Activated naive CD8-positive, alpha-beta T cell treated with anti-CD3 and anti-CD28 coated beads, Interleukin-2, amount 10 ng/mL, durations not matched to agents 7 days and 5 days (primary cell): ENCODE data around the gene PAFAH1B2. TPM values are rescaled to one million over a fixed set of nuclear protein-coding genes. Genes with fewer than 3 reads are reported as not detected.

Experiments
- ATAC-seq: fragments of 150-1000 bp; cut with Tn5 transposase; one replicate; pipeline ENCODE4 v1.10.0; 2021; ENCODE audit warnings: low read depth, moderate library complexity
- POLR2A ChIA-PET: fragments of 350-600 bp; sonication (Branson Sonifier 250); formaldehyde crosslinking; loops from one replicate; lab custom pipeline; 2021; ENCODE audit warnings: antibody characterized with exemption; lab: Charles Lee
- DNase-seq: peaks from one replicate; pipeline ENCODE4 v3.0.0; 2021
- H3K27ac Mint-ChIP-seq: one replicate; pipeline ENCODE4 v1.8.0; 2022; ENCODE audit warnings: mild to moderate bottlenecking, mixed read lengths
- H3K27me3 Mint-ChIP-seq: one replicate; pipeline ENCODE4 v1.8.0; 2022; ENCODE audit warnings: mild to moderate bottlenecking, moderate library complexity, mixed read lengths
- H3K36me3 Mint-ChIP-seq: one replicate; pipeline ENCODE4 v1.8.0; 2021; ENCODE audit warnings: mild to moderate bottlenecking, mixed read lengths
- H3K4me1 Mint-ChIP-seq: one replicate; pipeline ENCODE4 v1.8.0; 2021; ENCODE audit warnings: mixed read lengths
- H3K4me3 Mint-ChIP-seq: one replicate; pipeline ENCODE4 v1.8.0; 2022; ENCODE audit warnings: mild to moderate bottlenecking, moderate library complexity, mixed read lengths
- H3K9me3 Mint-ChIP-seq: one replicate; pipeline ENCODE4 v1.8.0; 2021; ENCODE audit warnings: mixed read lengths
- total RNA-seq, 2 experiments: library from RNA; stranded (reverse); gene quantifications; one replicate each; pipeline ENCODE4 v1.2.3, GENCODE V29; 2021

Gene PAFAH1B2
- total RNA-seq, 2 experiments from 2014 or later = 58.5 to 60.4 TPM

DNA sequence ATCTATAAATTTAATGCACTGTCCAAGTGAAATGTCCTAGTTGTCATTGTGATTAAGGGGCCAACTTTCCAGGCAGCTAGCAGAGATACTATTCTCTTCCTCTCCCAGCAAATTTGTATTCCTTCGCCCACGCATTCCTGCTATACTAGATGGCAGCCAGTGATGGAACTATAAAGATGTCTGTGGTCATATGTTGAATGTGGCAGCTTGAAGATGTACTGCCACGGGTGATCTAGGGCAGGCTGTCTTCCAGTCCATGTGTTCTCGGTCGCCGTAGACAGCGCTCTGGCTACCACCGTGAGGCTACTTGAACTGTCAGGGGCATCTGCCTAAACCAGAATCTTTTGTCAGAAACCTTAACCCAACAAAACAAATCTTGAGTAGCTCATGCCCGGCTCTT, 26.1 kb downstream of the PAFAH1B2 start:
- DNase-seq (no peak), ATAC-seq (no peak)
- H3K4me1 Mint-ChIP-seq = peaks cover 5% of the 10 kb centered on the region
- peaks cover 13% of the 10 kb centered on the region for H3K36me3 Mint-ChIP-seq
- no peaks in the 10 kb centered on the region for H3K27me3 Mint-ChIP-seq
- no peaks in the 10 kb centered on the region for H3K9me3 Mint-ChIP-seq
- H3K27ac Mint-ChIP-seq = no peak overlapping the region
- POLR2A ChIA-PET = interaction anchor here (0.6 to 0.8 kb wide), 2 partner anchors 10 to 14 kb away, joined by 3 to 5 read pairs; no protein-coding TSS in a partner anchor
- no peak overlapping the region for H3K4me3 Mint-ChIP-seq

DNA sequence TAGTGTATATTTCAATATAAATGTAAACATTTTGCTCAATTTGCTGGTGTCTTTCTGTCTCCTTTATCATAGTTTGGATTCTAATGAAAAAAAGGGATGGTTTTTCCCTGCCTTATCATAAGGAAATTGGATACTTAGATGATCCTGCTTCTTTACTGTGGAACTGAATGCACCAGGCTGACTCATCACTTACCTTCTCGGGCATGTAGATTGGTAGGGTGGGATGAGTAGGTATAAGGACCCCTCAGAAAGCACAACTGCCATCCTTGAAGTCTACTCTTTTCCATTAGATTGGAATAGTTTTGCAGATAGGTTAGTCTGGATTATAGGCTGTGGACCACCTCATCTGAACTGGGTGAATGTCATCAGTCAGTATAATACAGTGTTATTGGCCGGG, 26.9 kb downstream of the PAFAH1B2 start:
- H3K27me3 Mint-ChIP-seq = no peaks in the 10 kb centered on the region
- no peak overlapping the region for H3K4me3 Mint-ChIP-seq
- POLR2A ChIA-PET = no interaction called here
- no peaks in the 10 kb centered on the region for H3K9me3 Mint-ChIP-seq
- peaks cover 5% of the 10 kb centered on the region for H3K4me1 Mint-ChIP-seq
- H3K27ac Mint-ChIP-seq = no peak overlapping the region
- DNase-seq (no peak), ATAC-seq (no peak)
- peaks cover 9% of the 10 kb centered on the region for H3K36me3 Mint-ChIP-seq

DNA sequence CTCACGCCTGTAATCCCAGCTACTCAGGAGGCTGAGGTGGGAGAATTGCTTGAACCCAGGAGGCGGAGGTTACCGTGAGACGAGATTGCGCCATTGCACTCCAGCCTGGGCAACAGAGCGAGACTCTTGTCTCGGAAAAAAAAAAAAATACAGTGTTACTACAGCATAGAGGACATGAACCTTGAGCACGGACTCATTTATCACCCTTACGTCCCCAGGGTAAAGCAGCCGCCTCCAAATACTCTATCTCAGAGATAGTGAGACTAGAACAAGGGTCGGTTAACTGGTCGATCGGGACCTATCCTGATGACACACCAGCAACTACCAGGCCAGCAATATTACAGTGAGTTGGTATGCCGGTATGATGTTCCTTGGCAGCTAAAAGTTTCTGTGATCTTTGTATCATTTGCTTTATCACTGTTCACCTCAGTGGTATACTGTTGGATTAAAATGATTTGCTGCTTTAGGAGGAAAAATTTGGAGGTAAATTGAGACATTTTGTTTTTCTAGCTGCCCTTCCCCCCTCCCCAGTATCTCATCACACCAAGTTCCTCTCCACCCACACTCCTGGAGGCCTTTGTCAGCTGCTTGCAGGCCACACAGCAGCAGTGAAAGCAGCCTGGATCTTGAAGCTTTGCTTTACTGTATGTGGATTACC, 27.4 kb downstream of the PAFAH1B2 start:
- POLR2A ChIA-PET = interaction anchor here (0.8 kb wide), 1 partner anchor 26 kb away, joined by 3 read pairs; no protein-coding TSS in a partner anchor
- no peaks in the 10 kb centered on the region for H3K9me3 Mint-ChIP-seq
- no peak for DNase-seq
- H3K4me1 Mint-ChIP-seq = peaks cover 5% of the 10 kb centered on the region
- peaks cover 9% of the 10 kb centered on the region for H3K36me3 Mint-ChIP-seq
- ATAC-seq = no peak
- H3K4me3 Mint-ChIP-seq = no peak overlapping the region
- H3K27ac Mint-ChIP-seq = no peak overlapping the region
- H3K27me3 Mint-ChIP-seq = no peaks in the 10 kb centered on the region

DNA sequence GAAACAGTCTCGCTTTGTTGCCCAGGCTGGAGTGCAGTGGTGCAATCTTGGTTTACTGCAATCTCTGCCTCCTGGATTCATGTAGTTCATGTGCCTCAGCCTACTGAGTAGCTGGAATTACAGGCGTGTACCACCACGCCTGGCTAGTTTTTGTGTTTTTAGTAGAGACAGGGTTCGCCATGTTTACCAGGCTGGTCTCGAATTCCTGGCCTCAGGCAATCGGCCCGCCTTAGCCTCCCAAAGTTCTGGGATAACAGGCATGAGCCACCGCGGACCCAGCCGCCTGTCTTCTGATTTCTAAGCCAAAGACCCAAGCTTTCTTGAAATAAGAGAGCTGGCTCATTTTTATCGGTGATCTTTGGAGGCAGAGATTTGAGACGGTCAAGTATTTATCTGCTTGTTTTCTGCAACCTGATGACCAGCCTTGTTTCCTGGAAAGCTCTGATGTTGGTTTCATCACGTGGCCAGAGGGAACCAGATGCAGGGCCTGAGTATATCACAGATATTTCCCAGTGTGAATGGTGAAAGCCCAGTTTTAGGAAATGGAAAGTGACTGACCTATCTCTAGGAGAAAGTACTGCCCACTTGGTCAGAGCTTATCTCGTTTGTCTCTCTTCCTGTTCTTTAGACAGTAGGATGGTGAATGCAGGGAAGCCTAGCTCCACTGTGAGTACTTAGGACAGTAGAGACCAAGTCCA, 28.8 kb downstream of the PAFAH1B2 start:
- Mint-ChIP-seq H3K4me3 (no peak overlapping the region), H3K36me3 (peaks cover 7% of the 10 kb centered on the region), H3K4me1 (peaks cover 7% of the 10 kb centered on the region), H3K9me3 (no peaks in the 10 kb centered on the region), H3K27ac (no peak overlapping the region), H3K27me3 (no peaks in the 10 kb centered on the region)
- no peak for ATAC-seq
- DNase-seq = no peak
- POLR2A ChIA-PET = interaction anchor here (0.6 kb wide), 1 partner anchor 16 kb away, joined by 3 read pairs; no protein-coding TSS in a partner anchor

DNA sequence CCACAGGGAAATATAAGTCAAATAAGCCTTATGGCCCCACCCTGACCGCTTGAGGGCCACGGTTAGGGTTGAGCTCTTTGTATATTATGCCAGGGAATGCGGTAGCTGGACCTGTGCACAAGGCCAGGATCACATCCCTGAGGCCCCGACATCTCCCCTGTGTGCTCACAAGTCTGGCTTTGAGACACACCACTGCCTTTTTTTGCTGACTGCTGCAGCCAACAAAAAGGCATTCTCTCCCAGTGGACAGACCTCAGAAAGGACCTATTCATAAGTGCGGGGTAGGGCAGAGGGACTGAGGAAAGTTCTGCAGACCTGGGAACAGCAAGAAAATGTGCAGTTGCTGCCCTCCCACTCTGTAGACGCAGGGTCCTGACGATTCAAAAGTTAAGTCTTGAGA, 31.0 kb downstream of the PAFAH1B2 start:
- Mint-ChIP-seq H3K27ac (no peak overlapping the region), H3K36me3 (peaks cover 4% of the 10 kb centered on the region), H3K27me3 (no peaks in the 10 kb centered on the region), H3K4me3 (no peak overlapping the region), H3K4me1 (peaks cover 17% of the 10 kb centered on the region), H3K9me3 (no peaks in the 10 kb centered on the region)
- POLR2A ChIA-PET = no interaction called here
- ATAC-seq = no peak
- DNase-seq = no peak

DNA sequence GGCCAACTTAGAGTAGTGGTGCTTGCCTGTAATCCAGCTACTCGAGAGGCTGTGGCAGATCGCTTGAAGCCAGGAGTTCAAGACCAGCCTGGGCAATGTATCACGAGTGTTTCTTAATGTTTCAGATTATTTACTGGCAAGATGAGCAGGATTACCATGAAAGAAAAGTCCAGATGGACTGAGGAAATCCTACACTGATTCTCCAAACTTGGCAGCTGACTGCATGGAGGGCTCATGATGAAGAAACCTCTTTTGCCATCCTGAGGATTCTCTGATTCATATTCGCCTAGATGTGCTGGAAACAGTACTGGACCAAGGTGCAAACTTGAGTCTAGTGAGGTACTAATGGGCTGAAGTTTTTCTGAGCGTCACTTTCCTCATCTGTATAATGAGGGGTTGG, 31.7 kb downstream of the PAFAH1B2 start:
- DNase-seq (no peak), ATAC-seq (no peak)
- POLR2A ChIA-PET = interaction anchor here (0.7 kb wide), 1 partner anchor 31 kb away, joined by 3 read pairs; no protein-coding TSS in a partner anchor
- no peak overlapping the region for H3K27ac Mint-ChIP-seq
- peaks cover 19% of the 10 kb centered on the region for H3K4me1 Mint-ChIP-seq
- peaks cover 4% of the 10 kb centered on the region for H3K36me3 Mint-ChIP-seq
- no peaks in the 10 kb centered on the region for H3K27me3 Mint-ChIP-seq
- H3K9me3 Mint-ChIP-seq = no peaks in the 10 kb centered on the region
- H3K4me3 Mint-ChIP-seq = no peak overlapping the region

DNA sequence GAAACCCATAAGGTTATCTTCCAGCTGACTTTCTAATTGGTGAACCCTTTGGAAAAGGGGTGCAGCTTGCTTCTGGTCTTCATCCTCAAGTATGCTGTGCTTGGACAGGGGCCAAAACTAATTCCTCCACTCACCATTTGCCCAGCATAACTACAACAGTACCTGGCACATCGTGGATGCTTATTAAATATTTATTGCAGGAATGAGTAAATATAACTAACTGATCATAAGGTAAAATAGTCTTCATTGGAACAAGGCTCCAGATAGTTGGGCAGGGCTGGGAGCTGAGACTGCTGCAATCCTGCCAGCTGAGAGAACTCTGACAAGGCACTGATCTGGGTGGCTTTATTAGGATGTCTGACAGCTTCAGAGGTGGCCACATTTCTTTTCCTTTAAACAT, 32.1 kb downstream of the PAFAH1B2 start:
- POLR2A ChIA-PET = interaction anchor here (0.7 kb wide), 1 partner anchor 31 kb away, joined by 3 read pairs; no protein-coding TSS in a partner anchor
- Mint-ChIP-seq H3K27me3 (no peaks in the 10 kb centered on the region), H3K4me1 (peaks cover 23% of the 10 kb centered on the region), H3K4me3 (no peak overlapping the region), H3K27ac (no peak overlapping the region), H3K9me3 (no peaks in the 10 kb centered on the region), H3K36me3 (peaks cover 4% of the 10 kb centered on the region)
- ATAC-seq = no peak
- DNase-seq = no peak

DNA sequence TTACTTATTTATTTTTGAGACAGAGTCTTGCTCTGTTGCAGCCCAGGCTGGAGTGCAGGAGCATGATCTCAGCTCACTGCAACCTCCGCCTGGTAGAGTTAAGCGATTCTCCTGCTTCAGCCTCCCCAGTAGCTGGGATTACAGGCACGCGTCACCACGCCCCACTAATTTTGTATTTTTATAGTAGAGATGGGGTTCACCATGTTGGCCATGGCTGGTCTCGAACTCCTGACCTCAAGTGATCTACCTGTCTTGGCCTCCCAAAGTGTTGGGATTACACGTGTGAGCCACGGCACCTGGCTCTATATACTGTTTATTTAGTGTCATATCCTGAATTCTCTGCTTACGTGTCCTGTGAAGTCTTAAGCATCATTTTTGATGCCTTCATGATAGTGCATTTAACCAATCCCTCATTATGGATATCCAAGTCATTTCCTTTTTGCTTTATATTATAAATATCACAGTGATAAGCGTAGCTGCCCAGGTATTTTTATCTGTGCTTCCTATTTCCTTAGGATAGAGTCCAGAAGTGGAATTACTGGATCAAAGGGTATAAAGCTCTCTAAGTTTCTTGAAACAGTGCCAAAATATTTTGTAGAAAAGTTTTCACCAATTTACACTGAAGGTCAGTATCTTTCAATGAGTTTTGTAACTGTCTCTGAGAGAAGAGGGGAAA, 33.6 kb downstream of the PAFAH1B2 start:
- DNase-seq (no peak), ATAC-seq (no peak)
- Mint-ChIP-seq H3K27me3 (no peaks in the 10 kb centered on the region), H3K4me3 (peak overlapping the region; percentile 93), H3K36me3 (no peaks in the 10 kb centered on the region), H3K4me1 (peaks cover 24% of the 10 kb centered on the region), H3K9me3 (no peaks in the 10 kb centered on the region), H3K27ac (peak overlapping the region; percentile 85)
- POLR2A ChIA-PET = interaction anchor here (2.0 to 4.2 kb wide), 2 partner anchors 33 to 150 kb away, joined by 8 to 30 read pairs; partner anchors contain the start of genes CEP164 and PAFAH1B2

DNA sequence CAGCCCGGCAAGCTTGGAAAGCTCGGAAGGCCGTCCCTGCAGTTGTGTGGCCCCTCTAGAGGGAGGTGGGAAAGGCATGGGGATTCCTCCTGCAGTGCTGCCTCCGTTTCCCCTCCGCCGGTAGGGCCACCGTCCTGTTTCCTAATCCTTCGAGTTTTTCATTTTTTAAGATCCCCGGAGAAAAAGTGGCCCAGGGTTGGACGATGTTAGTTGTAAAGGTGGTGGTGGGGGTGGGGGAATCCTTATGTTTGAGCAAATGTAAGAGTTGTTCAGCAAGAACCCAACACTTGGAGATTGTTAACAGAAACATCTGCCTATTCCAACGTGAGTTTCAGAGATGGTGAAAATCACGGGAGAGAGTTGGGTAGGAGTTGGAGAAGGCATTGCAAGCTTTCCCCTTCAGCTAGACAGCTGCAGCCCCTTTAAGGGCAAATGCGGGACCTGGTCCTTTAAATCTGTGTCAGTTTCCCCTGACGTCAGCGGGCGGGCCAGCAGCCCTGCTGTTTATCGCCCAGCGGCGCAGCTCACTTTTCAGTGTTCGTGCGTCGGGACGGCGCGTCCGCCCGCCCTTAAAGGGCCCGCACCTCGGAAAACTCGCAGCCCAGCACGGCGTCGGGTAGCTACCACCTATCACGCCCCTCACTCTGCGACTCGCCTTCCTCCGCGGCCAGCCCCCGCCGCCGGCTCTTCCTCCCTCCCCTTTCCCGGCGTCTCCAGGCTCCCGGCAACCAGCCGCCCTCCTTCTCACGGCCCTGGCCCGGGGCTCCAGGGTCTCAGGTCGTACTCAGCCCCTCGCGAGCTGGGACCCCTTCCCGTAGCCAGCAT, 34.3 kb downstream of the PAFAH1B2 start, which contains the start of gene SIDT2:
Gene SIDT2, plus strand, starts transcription at position 534 of the 825 bp plus-strand sequence. CDS start 521 bp downstream, outside the sequence.
- Mint-ChIP-seq H3K4me1 (peaks cover 23% of the 10 kb centered on the region), H3K4me3 (peak within 1 kb of the TSS; percentile 93), H3K9me3 (no peaks in the 10 kb centered on the region), H3K36me3 (no peaks in the 10 kb centered on the region), H3K27me3 (no peaks in the 10 kb centered on the region), H3K27ac (peak within 1 kb of the TSS; percentile 90)
- peak; percentile 97 for ATAC-seq
- DNase-seq = peak; percentile 87
- POLR2A ChIA-PET = interaction anchor here (0.6 to 4.2 kb wide), 13 partner anchors 11 to 405 kb away, joined by 3 to 30 read pairs (median 4); partner anchors contain the start of genes BUD13, CEP164, PAFAH1B2 and PCSK7

DNA sequence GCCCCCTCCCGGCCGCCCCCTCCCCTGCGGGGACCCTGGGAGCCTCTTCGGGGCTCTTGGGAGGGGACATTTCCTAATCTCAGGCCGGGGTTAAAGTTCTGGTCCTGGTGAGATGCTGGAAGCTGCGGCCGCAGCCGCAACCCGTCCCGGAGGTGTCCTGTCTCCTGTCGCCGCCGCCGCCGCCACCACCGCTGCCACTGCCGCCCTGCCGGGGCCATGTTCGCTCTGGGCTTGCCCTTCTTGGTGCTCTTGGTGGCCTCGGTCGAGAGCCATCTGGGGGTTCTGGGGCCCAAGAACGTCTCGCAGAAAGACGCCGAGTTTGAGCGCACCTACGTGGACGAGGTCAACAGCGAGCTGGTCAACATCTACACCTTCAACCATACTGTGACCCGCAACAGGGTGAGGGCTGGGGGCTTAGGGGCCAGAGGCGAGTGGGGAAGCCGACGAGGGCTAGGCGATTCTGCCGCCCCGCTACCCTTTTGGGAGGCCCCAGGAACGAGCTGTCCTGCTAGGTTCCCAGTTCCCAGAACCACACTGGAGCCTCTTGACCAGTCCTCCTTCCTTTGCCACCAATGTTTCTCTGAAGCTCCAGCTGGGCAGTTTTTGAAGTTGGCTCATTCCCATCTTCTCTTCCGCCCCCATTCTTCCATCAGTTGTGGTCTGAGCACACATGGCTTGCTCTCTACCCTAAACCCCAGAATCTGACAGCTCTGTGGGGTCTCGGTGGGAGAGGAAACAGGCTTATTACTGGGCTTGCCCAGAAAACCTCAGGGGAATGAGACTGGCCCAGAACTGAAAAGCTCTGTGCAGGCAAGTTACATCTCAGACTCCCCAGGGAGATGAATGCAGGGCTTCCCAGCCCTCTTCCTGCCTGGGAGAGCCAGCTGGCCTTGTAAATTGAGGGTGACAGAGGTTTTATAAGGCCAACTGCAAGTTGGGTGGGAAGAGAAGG, 35.2 kb downstream of the PAFAH1B2 start:
- Mint-ChIP-seq H3K9me3 (no peaks in the 10 kb centered on the region), H3K27ac (peak overlapping the region; percentile 90), H3K27me3 (no peaks in the 10 kb centered on the region), H3K4me3 (peak overlapping the region; percentile 93), H3K36me3 (no peaks in the 10 kb centered on the region), H3K4me1 (peaks cover 21% of the 10 kb centered on the region)
- ATAC-seq (peak; percentile 42), DNase-seq (peak; percentile 75)
- POLR2A ChIA-PET = interaction anchor here (0.7 to 4.2 kb wide), 14 partner anchors 9 to 406 kb away, joined by 3 to 30 read pairs (median 4); partner anchors contain the start of genes BUD13, CEP164, PAFAH1B2 and PCSK7

DNA sequence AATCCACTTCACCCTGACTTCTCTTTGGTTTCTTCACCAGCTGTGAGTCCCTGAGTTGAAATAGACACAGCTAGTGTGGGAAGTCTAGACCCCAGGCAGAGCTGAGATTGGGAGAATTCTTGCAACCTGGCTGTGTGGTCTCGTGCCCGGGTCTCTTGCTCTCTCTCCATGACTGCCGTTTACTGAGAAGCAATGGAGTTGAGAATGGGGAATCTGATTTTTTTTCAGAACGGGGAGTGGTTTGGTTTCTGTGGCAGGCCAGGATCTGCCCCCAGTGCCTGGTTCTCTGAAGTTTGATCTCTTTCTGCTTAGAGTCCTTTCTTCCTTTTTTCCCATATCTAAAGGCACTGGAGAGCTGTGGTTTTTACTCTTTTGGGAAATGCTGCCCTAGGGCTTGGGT, 35.9 kb downstream of the PAFAH1B2 start:
- ATAC-seq = no peak
- Mint-ChIP-seq H3K27ac (peak overlapping the region; percentile 90), H3K9me3 (no peaks in the 10 kb centered on the region), H3K27me3 (no peaks in the 10 kb centered on the region), H3K4me3 (peak overlapping the region; percentile 93), H3K4me1 (peaks cover 21% of the 10 kb centered on the region), H3K36me3 (no peaks in the 10 kb centered on the region)
- POLR2A ChIA-PET = interaction anchor here (0.8 to 4.2 kb wide), 9 partner anchors 9 to 148 kb away, joined by 4 to 30 read pairs (median 6); partner anchors contain the start of genes CEP164, PAFAH1B2, PCSK7 and RNF214
- no peak for DNase-seq
